Smooth muscle cell (in vitro differentiated cells): ENCODE measurements around the gene CASP9. TPM values are rescaled to one million over a fixed set of nuclear protein-coding genes. Genes with fewer than 3 reads are reported as not detected.

ENCODE experiments used
- DNase-seq: peaks from one replicate; lab custom pipeline; 2025; ENCODE audit not compliant: unreplicated experiment; lab: John Stamatoyannopoulos, UW
- H2AFZ ChIP-seq: fragments of 200-600 bp; sonication (generic); 2 replicates; pipeline ENCODE4 v1.6.0; 2016; ENCODE audit warnings: antibody characterized with exemption, low read depth, mild to moderate bottlenecking
- H3F3A ChIP-seq: fragments of 200-600 bp; sonication (generic); 2 replicates; pipeline ENCODE4 v1.6.0; 2017; ENCODE audit warnings: antibody characterized with exemption, low read depth
- H3K27ac ChIP-seq: fragments of 200-600 bp; sonication (generic); 2 replicates; pipeline ENCODE4 v1.5.1; 2016; ENCODE audit warnings: low read depth, mild to moderate bottlenecking
- H3K27me3 ChIP-seq: fragments of 200-600 bp; sonication (generic); 2 replicates; pipeline ENCODE4 v1.6.1; 2016; ENCODE audit warnings: low read depth, mild to moderate bottlenecking
- H3K36me3 ChIP-seq: fragments of 200-600 bp; sonication (generic); 2 replicates; pipeline ENCODE4 v1.5.1; 2016; ENCODE audit warnings: low read depth
- H3K4me1 ChIP-seq: fragments of 200-600 bp; sonication (generic); 2 replicates; pipeline ENCODE4 v1.5.1; 2016; ENCODE audit warnings: low read depth
- H3K4me2 ChIP-seq: fragments of 200-600 bp; sonication (generic); 2 replicates; pipeline ENCODE4 v1.6.0; 2016; ENCODE audit warnings: mild to moderate bottlenecking
- H3K4me3 ChIP-seq: fragments of 200-600 bp; sonication (generic); 2 replicates; pipeline ENCODE4 v1.5.1; 2016; ENCODE audit warnings: mild to moderate bottlenecking
- H3K79me2 ChIP-seq: fragments of 200-600 bp; sonication (generic); 2 replicates; pipeline ENCODE4 v1.6.0; 2016; ENCODE audit warnings: low read depth, mild to moderate bottlenecking
- H3K9ac ChIP-seq: fragments of 200-600 bp; sonication (generic); 2 replicates; pipeline ENCODE4 v1.6.0; 2016; ENCODE audit warnings: low read depth
- H3K9me3 ChIP-seq: fragments of 200-600 bp; sonication (generic); replicated peaks from 2 replicates; pipeline ENCODE4 v1.5.1; 2016; ENCODE audit warnings: low read depth
- H4K20me1 ChIP-seq: fragments of 200-600 bp; sonication (generic); 2 replicates; pipeline ENCODE4 v1.6.0; 2016; ENCODE audit warnings: low read depth
- WGBS: methylation state at CpG from one replicate; pipeline ENCODE4 v1.1.7; 2016; ENCODE audit warnings: low lambda C conversion rate; 5-methylcytosine and 5-hydroxymethylcytosine counted together
- polyA plus RNA-seq: library from polyadenylated mRNA; unstranded; fragments of >200 nt; fragmentation: Nextera tagmentation; extraction: Ambion mirVana; gene quantifications from 2 replicates; pipeline ENCODE4 v1.2.1, GENCODE V29; 2016
- total RNA-seq: library from RNA; depleted of rRNA; stranded (reverse); fragments of >200 nt; gene quantifications from 2 replicates; pipeline ENCODE4 v1.2.3, GENCODE V29; 2014
- TF ChIP-seq, protein P1 (sequence below): fragments of 200-600 bp; sonication (generic); IDR thresholded peaks from 2 replicates; pipeline ENCODE4 v1.5.1; 2017; ENCODE audit warnings: borderline replicate concordance, mild to moderate bottlenecking, antibody characterized with exemption; ENCODE audit not compliant: insufficient read depth, poor library complexity, severe bottlenecking

Gene CASP9
- total and polyA plus RNA-seq, 2 experiments from 2014 or later: 4.2 to 4.8 TPM

- Histone ChIP-seq H3K4me1 (peaks cover 3% of the 10 kb centered on the region), H3K9ac (no peak overlapping the region), H3K79me2 (no peaks in the 10 kb centered on the region), H3K27ac (no peak overlapping the region), H2AFZ (no peak overlapping the region), H4K20me1 (no peaks in the 10 kb centered on the region), H3K4me2 (no peak overlapping the region), H3K9me3 (no peaks in the 10 kb centered on the region), H3K4me3 (no peak overlapping the region), H3F3A (no peaks in the 10 kb centered on the region), H3K27me3 (no peaks in the 10 kb centered on the region), H3K36me3 (peaks cover 9% of the 10 kb centered on the region)
- WGBS: 93% methylated on average over 18 of the region's 18 CpGs
- DNase-seq: no peak
- TF ChIP-seq, protein P1, sequence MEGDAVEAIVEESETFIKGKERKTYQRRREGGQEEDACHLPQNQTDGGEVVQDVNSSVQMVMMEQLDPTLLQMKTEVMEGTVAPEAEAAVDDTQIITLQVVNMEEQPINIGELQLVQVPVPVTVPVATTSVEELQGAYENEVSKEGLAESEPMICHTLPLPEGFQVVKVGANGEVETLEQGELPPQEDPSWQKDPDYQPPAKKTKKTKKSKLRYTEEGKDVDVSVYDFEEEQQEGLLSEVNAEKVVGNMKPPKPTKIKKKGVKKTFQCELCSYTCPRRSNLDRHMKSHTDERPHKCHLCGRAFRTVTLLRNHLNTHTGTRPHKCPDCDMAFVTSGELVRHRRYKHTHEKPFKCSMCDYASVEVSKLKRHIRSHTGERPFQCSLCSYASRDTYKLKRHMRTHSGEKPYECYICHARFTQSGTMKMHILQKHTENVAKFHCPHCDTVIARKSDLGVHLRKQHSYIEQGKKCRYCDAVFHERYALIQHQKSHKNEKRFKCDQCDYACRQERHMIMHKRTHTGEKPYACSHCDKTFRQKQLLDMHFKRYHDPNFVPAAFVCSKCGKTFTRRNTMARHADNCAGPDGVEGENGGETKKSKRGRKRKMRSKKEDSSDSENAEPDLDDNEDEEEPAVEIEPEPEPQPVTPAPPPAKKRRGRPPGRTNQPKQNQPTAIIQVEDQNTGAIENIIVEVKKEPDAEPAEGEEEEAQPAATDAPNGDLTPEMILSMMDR: no peak
Measured at GRCh38 chr1:15568387-15569073, 44.5 kb upstream of the CASP9 start.

GRCh38 chr1:15559189-15559810 lies 35.3 kb upstream of the CASP9 start:
- Histone ChIP-seq H2AFZ (no peak overlapping the region), H3K27me3 (no peaks in the 10 kb centered on the region), H4K20me1 (no peaks in the 10 kb centered on the region), H3K4me1 (no peaks in the 10 kb centered on the region), H3K27ac (no peak overlapping the region), H3K4me3 (no peak overlapping the region), H3K4me2 (no peak overlapping the region), H3K79me2 (no peaks in the 10 kb centered on the region), H3K36me3 (no peaks in the 10 kb centered on the region), H3F3A (no peaks in the 10 kb centered on the region), H3K9me3 (no peaks in the 10 kb centered on the region), H3K9ac (no peak overlapping the region)
- DNase-seq: no peak
- TF ChIP-seq, protein P1: no peak
- 91% methylated on average over 12 of the region's 12 CpGs for WGBS

GRCh38 chr1:15558516-15558915 lies 34.5 kb upstream of the CASP9 start:
- no peak overlapping the region for H3K9ac ChIP-seq
- H3K79me2 ChIP-seq: no peaks in the 10 kb centered on the region
- TF ChIP-seq, protein P1: no peak
- WGBS: 93% methylated on average over 4 of the region's 4 CpGs
- no peak overlapping the region for H3K4me2 ChIP-seq
- H3K27me3 ChIP-seq: no peaks in the 10 kb centered on the region
- no peak overlapping the region for H3K27ac ChIP-seq
- H2AFZ ChIP-seq: no peak overlapping the region
- no peaks in the 10 kb centered on the region for H3K4me1 ChIP-seq
- H4K20me1 ChIP-seq: no peaks in the 10 kb centered on the region
- no peaks in the 10 kb centered on the region for H3F3A ChIP-seq
- H3K4me3 ChIP-seq: no peak overlapping the region
- H3K36me3 ChIP-seq: no peaks in the 10 kb centered on the region
- no peaks in the 10 kb centered on the region for H3K9me3 ChIP-seq
- no peak for DNase-seq
